Nephron progenitor cell (in vitro differentiated cells): ENCODE results near the gene TEAD3.

Experiments used
- DNase-seq: peaks from one replicate; pipeline ENCODE4 v3.0.0; 2021
- H3K27ac Mint-ChIP-seq: 2 replicates; pipeline ENCODE4 v1.8.0; 2021; ENCODE audit warnings: mild to moderate bottlenecking, moderate library complexity, mixed read lengths
- H3K27me3 Mint-ChIP-seq: 2 replicates; pipeline ENCODE4 v1.8.0; 2021; ENCODE audit warnings: mild to moderate bottlenecking, low read depth, mixed read lengths; ENCODE audit not compliant: poor library complexity
- H3K36me3 Mint-ChIP-seq: 2 replicates; pipeline ENCODE4 v1.8.0; 2021; ENCODE audit warnings: low read depth, mixed read lengths
- H3K4me1 Mint-ChIP-seq: 2 replicates; pipeline ENCODE4 v1.8.0; 2021; ENCODE audit warnings: mixed read lengths
- H3K4me3 Mint-ChIP-seq: 2 replicates; pipeline ENCODE4 v1.8.0; 2021; ENCODE audit warnings: mild to moderate bottlenecking, moderate library complexity, mixed read lengths
- H3K9me3 Mint-ChIP-seq: 2 replicates; pipeline ENCODE4 v1.8.0; 2021; ENCODE audit warnings: mild to moderate bottlenecking, moderate library complexity, mixed read lengths
- CTCF ChIP-seq: fragments of 200-600 bp; sonication (generic); IDR thresholded peaks from 2 replicates; pipeline ENCODE4 v1.5.0; 2021; ENCODE audit warnings: antibody characterized with exemption

The TEAD3 gene

GRCh38 chr6:35487658-35488516, 9.0 kb downstream of the TEAD3 start:
- no peaks in the 10 kb centered on the region for H3K27me3 Mint-ChIP-seq
- peaks cover 71% of the 10 kb centered on the region for H3K4me1 Mint-ChIP-seq
- no peak for TF ChIP-seq CTCF
- peak overlapping the region; percentile 41 for H3K4me3 Mint-ChIP-seq
- H3K9me3 Mint-ChIP-seq = no peaks in the 10 kb centered on the region
- peaks cover 7% of the 10 kb centered on the region for H3K36me3 Mint-ChIP-seq
- DNase-seq = no peak
- peak overlapping the region; percentile 66 for H3K27ac Mint-ChIP-seq

GRCh38 chr6:35486005-35486925, 10.6 kb downstream of the TEAD3 start:
- Mint-ChIP-seq H3K27me3 (no peaks in the 10 kb centered on the region), H3K4me3 (peak overlapping the region; percentile 31), H3K36me3 (peaks cover 9% of the 10 kb centered on the region), H3K9me3 (no peaks in the 10 kb centered on the region), H3K4me1 (peaks cover 62% of the 10 kb centered on the region), H3K27ac (peak overlapping the region; percentile 74)
- DNase-seq = peak; percentile 67
- no peak for TF ChIP-seq CTCF

- Mint-ChIP-seq H3K4me3 (no peak overlapping the region), H3K4me1 (peaks cover 62% of the 10 kb centered on the region), H3K27me3 (no peaks in the 10 kb centered on the region), H3K27ac (peak overlapping the region; percentile 95), H3K36me3 (peaks cover 9% of the 10 kb centered on the region), H3K9me3 (no peaks in the 10 kb centered on the region)
- DNase-seq = peak; percentile 51
- no peak for TF ChIP-seq CTCF
These were observed 11.4 kb downstream of the TEAD3 start for GRCh38 chr6:35485402-35485877.

- Mint-ChIP-seq H3K27me3 (no peaks in the 10 kb centered on the region), H3K36me3 (peaks cover 9% of the 10 kb centered on the region), H3K4me3 (no peak overlapping the region), H3K4me1 (peaks cover 61% of the 10 kb centered on the region), H3K27ac (peak overlapping the region; percentile 64), H3K9me3 (no peaks in the 10 kb centered on the region)
- no peak for DNase-seq
- TF ChIP-seq CTCF = no peak
These were observed 11.9 kb downstream of the TEAD3 start for GRCh38 chr6:35484921-35485392.

GRCh38 chr6:35483893-35484645, 12.8 kb downstream of the TEAD3 start:
- Mint-ChIP-seq H3K4me3 (no peak overlapping the region), H3K9me3 (no peaks in the 10 kb centered on the region), H3K4me1 (peaks cover 63% of the 10 kb centered on the region), H3K27ac (peak overlapping the region; percentile 54), H3K36me3 (peaks cover 9% of the 10 kb centered on the region), H3K27me3 (no peaks in the 10 kb centered on the region)
- no peak for DNase-seq
- TF ChIP-seq CTCF = no peak
